ENCODE results near the gene KCNS1.

DNA sequence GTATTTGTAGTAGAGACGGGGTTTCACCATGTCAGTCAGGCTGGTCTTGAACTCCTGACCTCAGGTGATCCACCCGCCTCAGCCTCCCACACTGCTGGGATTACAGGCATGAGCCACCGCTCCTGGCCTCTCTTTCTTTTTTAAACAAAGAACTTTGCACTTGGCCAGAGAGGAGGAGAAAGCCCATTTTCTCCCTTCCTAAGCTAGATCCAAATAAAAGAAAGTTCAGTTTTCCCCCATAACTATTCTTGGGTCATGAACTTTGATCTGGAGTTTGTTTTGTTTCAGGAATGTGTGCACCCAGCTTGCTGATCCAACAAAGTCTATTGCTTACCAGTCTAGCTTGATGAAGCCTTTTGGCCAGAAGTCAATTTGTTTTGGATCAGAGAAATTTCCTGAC lies 23.4 kb downstream of the KCNS1 start:
- TF ChIP-seq, protein P1, sequence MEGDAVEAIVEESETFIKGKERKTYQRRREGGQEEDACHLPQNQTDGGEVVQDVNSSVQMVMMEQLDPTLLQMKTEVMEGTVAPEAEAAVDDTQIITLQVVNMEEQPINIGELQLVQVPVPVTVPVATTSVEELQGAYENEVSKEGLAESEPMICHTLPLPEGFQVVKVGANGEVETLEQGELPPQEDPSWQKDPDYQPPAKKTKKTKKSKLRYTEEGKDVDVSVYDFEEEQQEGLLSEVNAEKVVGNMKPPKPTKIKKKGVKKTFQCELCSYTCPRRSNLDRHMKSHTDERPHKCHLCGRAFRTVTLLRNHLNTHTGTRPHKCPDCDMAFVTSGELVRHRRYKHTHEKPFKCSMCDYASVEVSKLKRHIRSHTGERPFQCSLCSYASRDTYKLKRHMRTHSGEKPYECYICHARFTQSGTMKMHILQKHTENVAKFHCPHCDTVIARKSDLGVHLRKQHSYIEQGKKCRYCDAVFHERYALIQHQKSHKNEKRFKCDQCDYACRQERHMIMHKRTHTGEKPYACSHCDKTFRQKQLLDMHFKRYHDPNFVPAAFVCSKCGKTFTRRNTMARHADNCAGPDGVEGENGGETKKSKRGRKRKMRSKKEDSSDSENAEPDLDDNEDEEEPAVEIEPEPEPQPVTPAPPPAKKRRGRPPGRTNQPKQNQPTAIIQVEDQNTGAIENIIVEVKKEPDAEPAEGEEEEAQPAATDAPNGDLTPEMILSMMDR (IDR thresholded peaks at IDR 0.05) = no peak
- TF ChIP-seq POLR2AphosphoS5 (IDR thresholded peaks at IDR 0.05) = no peak
- no peak for TF ChIP-seq POLR2A (IDR thresholded peaks at IDR 0.05)
